ENCODE results near the gene CLTCL1.

DNA sequence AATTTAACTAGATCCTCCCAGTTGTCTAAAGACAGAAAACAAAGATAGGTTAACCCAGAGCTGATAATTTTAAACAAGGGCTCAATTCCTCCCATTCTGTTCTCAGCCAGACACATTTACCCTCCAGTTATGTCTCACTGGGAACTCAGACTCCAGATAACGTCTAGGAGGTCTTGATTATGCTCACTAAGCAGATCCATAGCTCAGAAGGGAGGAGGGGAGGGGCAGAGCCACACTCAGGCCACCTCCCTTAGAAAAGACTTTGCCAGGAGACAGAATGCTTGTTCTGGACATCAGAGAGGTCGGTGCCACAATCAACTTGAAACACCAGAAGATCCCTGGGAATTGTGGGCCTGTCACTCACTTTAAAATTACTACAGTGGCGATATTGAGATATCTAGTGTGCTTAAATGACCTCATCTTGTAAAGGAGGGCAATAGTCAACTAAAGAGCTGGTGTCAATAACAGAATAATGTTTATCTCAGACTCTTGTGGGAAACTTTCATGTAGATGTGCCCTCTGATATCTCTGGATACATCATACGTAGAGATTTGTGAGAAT lies 83.2 kb downstream of the CLTCL1 start:
- TF ChIP-seq POLR2A (IDR thresholded peaks at IDR 0.05) (no peak), POLR2AphosphoS5 (IDR thresholded peaks at IDR 0.05; ENCODE audit: insufficient read depth in 1 of 2, low read depth in 1 of 2) (no peak)
